ENCODE measurements around the gene TCF25. TPM values are rescaled to one million over a fixed set of nuclear protein-coding genes. Genes with fewer than 3 reads are reported as not detected.

The TCF25 gene
- total and polyA plus RNA-seq, 5 donors from 2014 or later = 75.2 to 431 (median 78.5) TPM

- H3K36me3 Mint-ChIP-seq = peaks cover 26% of the 10 kb centered on the region
These were observed 87.6 kb downstream of the TCF25 start for GRCh38 chr16:89960966-89961365.

More at GRCh38 chr16:89960966-89961365, 87.6 kb downstream of the TCF25 start:
- Mint-ChIP-seq H3K9me3 (no peaks in the 10 kb centered on the region), H3K4me1 (no peaks in the 10 kb centered on the region), H3K27me3 (no peaks in the 10 kb centered on the region), H3K27ac (no peak overlapping the region), H3K4me3 (no peak overlapping the region)
- Histone ChIP-seq H3K9me3 (ENCODE audit: control insufficient read depth in 2 of 2, low read length in 2 of 2) (no peaks in the 10 kb centered on the region), H3K4me3 (ENCODE audit: low read depth, low read length) (no peak overlapping the region), H3K4me1 (ENCODE audit: control insufficient read depth, insufficient read depth, low read length, poor library complexity, severe bottlenecking) (no peaks in the 10 kb centered on the region), H3K36me3 (ENCODE audit: control insufficient read depth, insufficient read depth, low read length) (peaks cover 4% of the 10 kb centered on the region), H3K27me3 (ENCODE audit: control insufficient read depth, insufficient read depth, low read length) (no peaks in the 10 kb centered on the region), H3K27ac (ENCODE audit: insufficient read depth, low read length, poor library complexity, severe bottlenecking) (no peak overlapping the region)
- DNase-seq (no peak), ATAC-seq (ENCODE audit: low read depth in 2 of 2) (no peak)

Other genes starting within 250 kb of the TCF25 start
- gene CHMP1A, start 215.9 kb upstream of the TCF25 start, total RNA-seq = 110 TPM
- 100 to 1,000 TPM in 1 of 4 donors, 10 to 100 TPM in 3; 77.5 to 111 (median 87.5) TPM for gene CHMP1A, start 215.9 kb upstream of the TCF25 start, polyA plus RNA-seq
- 7.1 TPM for gene SPATA33, start 215.8 kb upstream of the TCF25 start, total RNA-seq
- gene SPATA33, start 215.8 kb upstream of the TCF25 start, polyA plus RNA-seq = 1 to 10 TPM; 2.0 to 4.4 (median 3.0) TPM
- 97.5 TPM for gene CDK10, start 186.9 kb upstream of the TCF25 start, total RNA-seq
- gene CDK10, start 186.9 kb upstream of the TCF25 start, polyA plus RNA-seq = 10 to 100 TPM; 20.5 to 28.0 (median 22.8) TPM
- gene SPATA2L, start 171.9 kb upstream of the TCF25 start, total RNA-seq = 15.6 TPM
- gene SPATA2L, start 171.9 kb upstream of the TCF25 start, polyA plus RNA-seq = 1 to 10 TPM; 5.6 to 8.8 (median 8.1) TPM
- gene VPS9D1, start 152.7 kb upstream of the TCF25 start, total RNA-seq = 22.0 TPM
- under 1 TPM; 0.13 to 0.41 (median 0.34) TPM for gene VPS9D1, start 152.7 kb upstream of the TCF25 start, polyA plus RNA-seq
- gene ZNF276, start 152.1 kb upstream of the TCF25 start, total RNA-seq = 108 TPM
- 10 to 100 TPM; 15.5 to 20.9 (median 19.7) TPM for gene ZNF276, start 152.1 kb upstream of the TCF25 start, polyA plus RNA-seq
- gene FANCA, start 56.9 kb upstream of the TCF25 start, total RNA-seq = 25.4 TPM
- 10 to 100 TPM in 3 of 4 donors, 1 to 10 TPM in 1; 8.9 to 14.7 (median 12.9) TPM for gene FANCA, start 56.9 kb upstream of the TCF25 start, polyA plus RNA-seq
- gene SPIRE2, start 45.1 kb upstream of the TCF25 start, total RNA-seq = 0.35 TPM
- gene SPIRE2, start 45.1 kb upstream of the TCF25 start, polyA plus RNA-seq = not detected
- gene MC1R, start 45.3 kb downstream of the TCF25 start, total RNA-seq = 14.9 TPM
- gene MC1R, start 45.3 kb downstream of the TCF25 start, polyA plus RNA-seq = under 1 TPM in 3 of 4 donors, not detected in 1; 0.08 to 0.38 (median 0.18) TPM
- 1.8 TPM for gene TUBB3, start 49.8 kb downstream of the TCF25 start, total RNA-seq
- gene TUBB3, start 49.8 kb downstream of the TCF25 start, polyA plus RNA-seq = under 1 TPM in 1 of 4 donors, not detected in 3; 0.22 TPM
- 28.9 TPM for gene DEF8, start 75.2 kb downstream of the TCF25 start, total RNA-seq
- 10 to 100 TPM; 22.7 to 51.6 (median 28.2) TPM for gene DEF8, start 75.2 kb downstream of the TCF25 start, polyA plus RNA-seq
- gene DBNDD1, start 145.9 kb downstream of the TCF25 start, total RNA-seq = 1.1 TPM
- 1 to 10 TPM; 2.0 to 7.8 (median 4.7) TPM for gene DBNDD1, start 145.9 kb downstream of the TCF25 start, polyA plus RNA-seq
- not detected for gene PRDM7, start 203.7 kb downstream of the TCF25 start, total RNA-seq
- gene PRDM7, start 203.7 kb downstream of the TCF25 start, polyA plus RNA-seq = not detected